Astrocyte (in vitro differentiated cells and primary cell): ENCODE results near the gene P2RY1. TPM values are rescaled to one million over a fixed set of nuclear protein-coding genes. Genes with fewer than 3 reads are reported as not detected.

Experiments used
- DNase-seq: peaks from one replicate; pipeline ENCODE4 v3.0.0-alpha.2; 2010; ENCODE audit warnings: low read depth
- FAIRE-seq: peaks from 2 replicates; lab custom pipeline; 2011; peaks lifted over from hg19 to GRCh38; lab: Jason Lieb, UNC
- H2AFZ ChIP-seq: 2 replicates; pipeline ENCODE4 v1.6.0; 2012; ENCODE audit warnings: low read depth, low read length, inconsistent platforms
- H3K27ac ChIP-seq: 2 replicates; pipeline ENCODE4 v1.5.1; 2011; ENCODE audit warnings: low read depth, low read length, inconsistent platforms
- H3K27me3 ChIP-seq: 2 replicates; pipeline ENCODE4 v1.6.0; 2011; ENCODE audit warnings: low read length, inconsistent platforms; ENCODE audit not compliant: insufficient read depth
- H3K36me3 ChIP-seq: 2 replicates; pipeline ENCODE4 v1.5.1; 2011; ENCODE audit warnings: low read length, inconsistent platforms; ENCODE audit not compliant: insufficient read depth
- H3K4me1 ChIP-seq: 2 replicates; pipeline ENCODE4 v1.5.1; 2011; ENCODE audit warnings: low read length, inconsistent platforms; ENCODE audit not compliant: insufficient read depth
- H3K4me2 ChIP-seq: 2 replicates; pipeline ENCODE4 v1.6.0; 2012; ENCODE audit warnings: low read length, inconsistent platforms
- H3K4me3 ChIP-seq: 2 replicates; pipeline ENCODE4 v1.5.1; 2011; ENCODE audit warnings: low read depth, mild to moderate bottlenecking, low read length, inconsistent platforms; ENCODE audit not compliant: insufficient read depth
- H3K79me2 ChIP-seq: 2 replicates; pipeline ENCODE4 v1.6.0; 2012; ENCODE audit warnings: mild to moderate bottlenecking, low read length, inconsistent platforms; ENCODE audit not compliant: insufficient read depth
- H3K9ac ChIP-seq: 2 replicates; pipeline ENCODE4 v1.6.0; 2012; ENCODE audit warnings: mild to moderate bottlenecking, low read length, inconsistent platforms
- H3K9me3 ChIP-seq: 2 replicates; pipeline ENCODE4 v1.5.1; 2012; ENCODE audit warnings: low read depth, mild to moderate bottlenecking, low read length, inconsistent platforms; ENCODE audit not compliant: insufficient read depth
- H4K20me1 ChIP-seq: 2 replicates; pipeline ENCODE4 v1.6.0; 2012; ENCODE audit warnings: low read length, inconsistent platforms; ENCODE audit not compliant: insufficient read depth
- H3K27ac Mint-ChIP-seq: one replicate; pipeline ENCODE4 v1.8.0; 2021; ENCODE audit warnings: mild to moderate bottlenecking, mixed read lengths; ENCODE audit not compliant: unreplicated experiment
- H3K27me3 Mint-ChIP-seq: one replicate; pipeline ENCODE4 v1.8.0; 2021; ENCODE audit warnings: low read depth, mixed read lengths; ENCODE audit not compliant: unreplicated experiment
- H3K36me3 Mint-ChIP-seq: one replicate; pipeline ENCODE4 v1.8.0; 2021; ENCODE audit warnings: low read depth, mixed read lengths; ENCODE audit not compliant: unreplicated experiment
- H3K4me1 Mint-ChIP-seq: one replicate; pipeline ENCODE4 v1.8.0; 2021; ENCODE audit warnings: low read depth, mixed read lengths; ENCODE audit not compliant: unreplicated experiment
- H3K4me3 Mint-ChIP-seq: one replicate; pipeline ENCODE4 v1.8.0; 2021; ENCODE audit warnings: mild to moderate bottlenecking, moderate library complexity, mixed read lengths; ENCODE audit not compliant: unreplicated experiment
- H3K9me3 Mint-ChIP-seq: one replicate; pipeline ENCODE4 v1.8.0; 2021; ENCODE audit warnings: mild to moderate bottlenecking, mixed read lengths; ENCODE audit not compliant: unreplicated experiment
- CTCF ChIP-seq: IDR thresholded peaks from 2 replicates; pipeline ENCODE4 v1.5.1; 2011; ENCODE audit warnings: low read depth, mild to moderate bottlenecking, inconsistent platforms, low read length, moderate library complexity; ENCODE audit not compliant: insufficient read depth
- EZH2 ChIP-seq: IDR thresholded peaks from 2 replicates; pipeline ENCODE4 v1.6.1; 2012; ENCODE audit warnings: mild to moderate bottlenecking, low read length, inconsistent platforms; ENCODE audit not compliant: insufficient read depth
- total RNA-seq: library from RNA; stranded (reverse); gene quantifications from 2 replicates; pipeline ENCODE4 v1.2.1, GENCODE V29; 2021

P2RY1 gene
- total RNA-seq, 1 donor from 2014 or later = 1.4 TPM

- no peak overlapping the region for H3K4me3 ChIP-seq
- H2AFZ ChIP-seq = no peak overlapping the region
- H3K9me3 Mint-ChIP-seq = no peaks in the 10 kb centered on the region
- no peaks in the 10 kb centered on the region for H3K79me2 ChIP-seq
- no peak overlapping the region for H3K4me3 Mint-ChIP-seq
- H4K20me1 ChIP-seq = no peaks in the 10 kb centered on the region
- no peak overlapping the region for H3K4me2 ChIP-seq
- TF ChIP-seq EZH2 (no peak), CTCF (no peak)
- H3K4me1 Mint-ChIP-seq = peaks cover 4% of the 10 kb centered on the region
- no peak overlapping the region for H3K27ac Mint-ChIP-seq
- H3K27me3 ChIP-seq = no peaks in the 10 kb centered on the region
- DNase-seq (no peak), FAIRE-seq (no peak)
- no peak overlapping the region for H3K27ac ChIP-seq
- no peak overlapping the region for H3K9ac ChIP-seq
- no peaks in the 10 kb centered on the region for H3K9me3 ChIP-seq
- H3K27me3 Mint-ChIP-seq = no peaks in the 10 kb centered on the region
- no peaks in the 10 kb centered on the region for H3K4me1 ChIP-seq
- H3K36me3 Mint-ChIP-seq = no peaks in the 10 kb centered on the region
- no peaks in the 10 kb centered on the region for H3K36me3 ChIP-seq
Observed at GRCh38 chr3:152858170-152858800, 23.4 kb downstream of the P2RY1 start.

- DNase-seq = no peak
- H3K27ac Mint-ChIP-seq = no peak overlapping the region
- no peak overlapping the region for H3K4me3 Mint-ChIP-seq
- H3K27me3 ChIP-seq = no peaks in the 10 kb centered on the region
- H4K20me1 ChIP-seq = no peaks in the 10 kb centered on the region
- no peaks in the 10 kb centered on the region for H3K79me2 ChIP-seq
- no peaks in the 10 kb centered on the region for H3K36me3 ChIP-seq
- H3K4me1 ChIP-seq = no peaks in the 10 kb centered on the region
- no peak overlapping the region for H3K9ac ChIP-seq
- no peak for FAIRE-seq
- no peaks in the 10 kb centered on the region for H3K9me3 Mint-ChIP-seq
- no peak for TF ChIP-seq EZH2
- TF ChIP-seq CTCF = no peak
- H3K4me1 Mint-ChIP-seq = peaks cover 2% of the 10 kb centered on the region
- no peak overlapping the region for H3K4me2 ChIP-seq
- no peaks in the 10 kb centered on the region for H3K27me3 Mint-ChIP-seq
- H2AFZ ChIP-seq = no peak overlapping the region
- H3K36me3 Mint-ChIP-seq = no peaks in the 10 kb centered on the region
- no peak overlapping the region for H3K4me3 ChIP-seq
- no peaks in the 10 kb centered on the region for H3K9me3 ChIP-seq
- no peak overlapping the region for H3K27ac ChIP-seq
Observed at GRCh38 chr3:152860736-152861135, 25.8 kb downstream of the P2RY1 start.

- TF ChIP-seq EZH2 (no peak), CTCF (no peak)
- Mint-ChIP-seq H3K27me3 (no peaks in the 10 kb centered on the region), H3K27ac (no peak overlapping the region), H3K9me3 (no peaks in the 10 kb centered on the region), H3K4me1 (no peaks in the 10 kb centered on the region), H3K4me3 (no peak overlapping the region), H3K36me3 (no peaks in the 10 kb centered on the region)
- no peak for DNase-seq
- Histone ChIP-seq H3K79me2 (no peaks in the 10 kb centered on the region), H3K27me3 (no peaks in the 10 kb centered on the region), H4K20me1 (no peaks in the 10 kb centered on the region), H3K9ac (no peak overlapping the region), H3K27ac (no peak overlapping the region), H3K4me2 (no peak overlapping the region), H3K4me3 (no peak overlapping the region), H2AFZ (no peak overlapping the region), H3K36me3 (no peaks in the 10 kb centered on the region), H3K9me3 (no peaks in the 10 kb centered on the region), H3K4me1 (no peaks in the 10 kb centered on the region)
- FAIRE-seq = no peak
Observed at GRCh38 chr3:152865668-152866245, 30.8 kb downstream of the P2RY1 start.
